GM12874 (cell line): ENCODE measurements around the gene PFKFB4.

Experiments used
- CTCF ChIP-seq: IDR thresholded peaks from 2 replicates; pipeline ENCODE4 v1.5.1; 2011; ENCODE audit warnings: low read depth, mild to moderate bottlenecking, control low read depth, low read length, moderate library complexity; ENCODE audit not compliant: insufficient read depth

Gene PFKFB4

GRCh38 chr3:48581621-48582481 lies 25.2 kb upstream of the PFKFB4 start:
- TF ChIP-seq CTCF, result no peak

- no peak for TF ChIP-seq CTCF
Observed at GRCh38 chr3:48576647-48577046, 20.0 kb upstream of the PFKFB4 start.

- TF ChIP-seq CTCF, result no peak
Observed at GRCh38 chr3:48575366-48575765, 18.8 kb upstream of the PFKFB4 start.

- no peak for TF ChIP-seq CTCF
Observed at GRCh38 chr3:48573973-48574585, 17.5 kb upstream of the PFKFB4 start.

- no peak for TF ChIP-seq CTCF
Observed at GRCh38 chr3:48572517-48572916, 15.9 kb upstream of the PFKFB4 start.

GRCh38 chr3:48571938-48572337 lies 15.3 kb upstream of the PFKFB4 start:
- TF ChIP-seq CTCF, result no peak

GRCh38 chr3:48569808-48570450 lies 13.3 kb upstream of the PFKFB4 start:
- no peak for TF ChIP-seq CTCF
